Frontal cortex (tissue), 4 donors: Measurements from ENCODE around the gene TREM1. TPM values are rescaled to one million over a fixed set of nuclear protein-coding genes. Genes with fewer than 3 reads are reported as not detected.

Experiments
- DNase-seq, 2 donors: peaks; one replicate each; pipeline ENCODE4 v3.0.0; 2012; ENCODE audit warnings: low spot score in 2 of 2
- FAIRE-seq: peaks from 2 replicates; lab custom pipeline; 2012; peaks lifted over from hg19 to GRCh38; lab: Jason Lieb, UNC
- total RNA-seq: library from RNA; depleted of rRNA; stranded (reverse); fragments of >200 nt; gene quantifications from one replicate; pipeline ENCODE4 v1.2.3, GENCODE V29; 2014
- donor health status: control.
- donor health status: control.
- donor health status: control.

The TREM1 gene
- not detected for total RNA-seq

DNA sequence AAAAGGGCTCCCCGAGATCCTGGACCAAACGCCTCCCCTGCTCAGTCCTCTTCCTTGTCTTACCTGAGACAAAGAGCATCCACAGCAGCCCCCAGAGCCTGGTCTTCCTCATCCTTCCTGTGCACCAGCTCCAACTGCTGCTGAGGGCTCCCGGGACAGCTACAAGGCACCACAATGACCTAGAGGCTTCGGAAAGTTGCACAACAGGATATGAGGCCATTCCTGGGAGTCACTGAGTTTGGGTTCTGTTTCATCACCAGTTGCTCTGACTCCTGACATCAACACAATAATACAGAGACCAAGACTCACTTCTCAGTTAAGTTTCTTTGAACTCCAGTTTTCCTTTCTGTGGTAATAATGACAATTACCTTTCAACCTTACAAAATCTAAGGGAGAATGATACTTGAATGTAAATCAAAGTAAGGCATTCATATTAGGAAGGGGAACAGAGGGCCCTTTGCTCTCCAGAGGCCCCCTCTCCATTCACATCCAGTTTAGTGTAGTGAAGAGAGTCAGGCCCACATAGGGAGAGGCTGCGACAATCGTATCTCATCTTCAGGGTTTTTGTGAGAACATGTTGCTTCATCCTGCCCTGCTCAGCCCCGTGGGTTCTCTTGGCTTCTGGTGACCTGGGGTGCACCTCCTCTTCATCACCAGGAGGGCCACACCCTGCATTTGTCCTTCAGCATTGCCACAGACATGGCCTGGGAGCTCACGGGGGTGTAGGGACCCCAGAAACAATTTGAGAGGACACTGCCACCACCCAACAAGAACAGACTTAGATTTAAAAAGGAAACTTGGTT, at the start of gene TREM1:
TSS of gene TREM1 (minus strand) at position 139 of the 803 bp plus-strand sequence. CDS start at position 112, 27 bp downstream.
- DNase-seq (no peak), FAIRE-seq (no peak)

- no peak for FAIRE-seq
- no peak for DNase-seq
Observed at GRCh38 chr6:41335943-41336342, 49.5 kb upstream of the TREM1 start.

- FAIRE-seq, result no peak
- no peak for DNase-seq
Observed at GRCh38 chr6:41335296-41335695, 48.8 kb upstream of the TREM1 start, which contains the start of gene NCR2. NCR2 (plus strand) TSS chr6:41335608; CDS start chr6:41335877, 269 bp downstream.

DNA sequence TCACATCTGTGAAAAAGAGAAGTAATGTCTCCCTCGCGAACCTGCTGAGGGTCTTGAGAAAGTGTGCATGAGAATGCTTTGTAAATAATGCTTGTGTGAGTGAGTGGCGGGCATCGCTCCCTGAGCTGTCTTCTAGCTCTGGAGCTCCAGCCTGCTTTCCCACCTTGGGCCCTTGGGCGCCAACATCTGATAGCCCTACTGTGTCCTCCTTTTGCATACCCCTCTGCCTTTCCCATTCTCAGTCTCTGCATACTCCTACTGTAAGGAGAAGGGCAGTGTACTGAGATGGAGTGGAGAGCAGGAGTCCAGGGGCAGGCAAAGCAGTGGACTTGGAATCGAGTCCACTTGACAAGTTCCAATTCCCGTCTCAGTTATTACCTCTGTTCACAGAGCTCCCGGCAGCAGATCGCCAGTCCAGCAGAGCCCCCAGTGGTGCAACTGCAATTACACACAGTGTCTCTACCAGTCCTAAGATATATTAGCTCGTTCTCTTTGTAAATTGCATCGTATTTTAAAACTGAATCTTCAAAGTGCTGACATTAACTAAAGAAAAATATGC, 48.1 kb upstream of the TREM1 start:
- DNase-seq, result no peak

DNA sequence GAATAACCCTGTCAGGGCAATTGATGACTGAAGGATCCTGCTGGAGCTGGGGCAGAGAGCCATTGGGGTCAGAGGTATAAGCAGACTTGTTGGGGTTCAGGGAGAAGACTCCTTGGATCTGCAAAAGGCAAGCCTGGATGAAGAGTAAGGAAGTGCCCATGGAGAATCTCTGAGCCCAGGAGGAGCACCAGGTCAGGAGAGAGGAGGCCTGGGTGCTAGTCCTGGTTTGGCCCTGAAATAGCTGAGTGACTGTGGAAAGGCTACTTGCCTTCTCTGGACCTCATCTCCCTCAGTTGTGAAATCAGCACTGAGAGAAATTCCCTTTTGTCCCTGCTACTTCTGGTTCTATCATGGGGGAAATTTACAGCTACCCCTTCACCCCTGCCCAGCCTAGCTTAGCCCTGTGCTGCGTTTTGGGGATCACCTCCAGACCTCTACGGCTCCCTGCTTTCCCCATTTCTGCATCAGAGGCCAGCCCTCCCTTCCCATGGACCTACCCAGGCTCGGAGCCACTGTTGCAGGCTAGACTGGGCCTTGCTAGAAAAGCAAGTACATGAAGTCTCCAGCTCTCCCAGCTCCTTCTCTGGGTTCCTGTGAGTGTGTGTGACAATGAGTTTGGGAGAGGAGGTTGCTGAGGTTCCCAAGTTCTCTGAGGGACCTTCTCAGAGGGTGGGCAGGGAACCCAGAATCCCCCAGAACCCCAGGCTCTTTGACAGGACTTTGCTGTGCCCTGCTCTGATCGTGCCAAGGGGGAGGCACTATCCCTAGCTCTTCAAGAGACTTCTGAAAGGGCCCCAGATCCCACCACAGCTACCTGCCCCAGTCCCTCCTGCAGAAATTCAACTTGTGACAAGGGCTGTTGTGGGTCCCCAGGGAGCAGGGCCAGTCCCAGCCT, 46.6 kb upstream of the TREM1 start:
- DNase-seq (no peak), FAIRE-seq (no peak)

More for the DNA sequence above, 48.1 kb upstream of the TREM1 start:
- FAIRE-seq, result no peak

GRCh38 chr6:41332241-41332640, 45.8 kb upstream of the TREM1 start:
- no peak for FAIRE-seq
- DNase-seq, result no peak

DNA sequence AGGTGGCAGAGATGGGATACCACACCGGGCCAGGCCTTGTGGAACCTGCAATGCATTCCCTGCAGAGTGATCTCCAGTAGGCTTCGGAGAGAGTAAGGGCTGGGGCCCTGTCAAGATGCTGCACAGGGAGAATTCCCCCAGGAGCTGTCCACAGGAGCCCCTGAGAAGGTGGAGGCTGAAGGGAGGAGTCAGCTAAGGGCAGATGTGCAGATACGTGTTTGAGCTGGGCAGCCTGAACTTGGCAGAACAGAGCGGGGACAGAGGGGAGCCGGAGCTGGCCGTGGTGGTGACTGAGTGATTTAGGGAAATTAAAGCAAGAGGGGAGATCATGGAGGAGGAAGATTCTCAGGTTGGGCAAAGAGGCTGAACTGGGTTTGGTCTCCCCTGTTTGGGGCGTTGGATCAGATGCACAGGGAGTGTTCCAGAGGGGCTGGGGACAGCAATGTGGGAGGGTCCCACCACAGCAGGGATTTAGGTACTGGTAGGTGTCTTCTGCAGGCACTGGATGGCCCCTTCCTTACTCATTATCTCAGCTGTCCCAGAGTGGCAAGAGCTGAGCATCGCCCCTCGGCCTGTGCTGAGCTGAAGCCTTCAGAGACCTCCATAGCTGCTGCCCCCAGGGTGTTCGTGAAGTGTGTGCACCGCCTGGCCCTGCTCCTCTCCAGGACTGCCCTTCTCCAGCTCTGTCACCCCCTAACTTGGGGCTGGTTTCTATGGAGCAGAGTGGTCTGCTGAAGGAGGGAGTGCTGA, 45.1 kb upstream of the TREM1 start:
- no peak for FAIRE-seq
- no peak for DNase-seq

GRCh38 chr6:41327177-41327576, 40.7 kb upstream of the TREM1 start:
- no peak for DNase-seq
- no peak for FAIRE-seq

DNA sequence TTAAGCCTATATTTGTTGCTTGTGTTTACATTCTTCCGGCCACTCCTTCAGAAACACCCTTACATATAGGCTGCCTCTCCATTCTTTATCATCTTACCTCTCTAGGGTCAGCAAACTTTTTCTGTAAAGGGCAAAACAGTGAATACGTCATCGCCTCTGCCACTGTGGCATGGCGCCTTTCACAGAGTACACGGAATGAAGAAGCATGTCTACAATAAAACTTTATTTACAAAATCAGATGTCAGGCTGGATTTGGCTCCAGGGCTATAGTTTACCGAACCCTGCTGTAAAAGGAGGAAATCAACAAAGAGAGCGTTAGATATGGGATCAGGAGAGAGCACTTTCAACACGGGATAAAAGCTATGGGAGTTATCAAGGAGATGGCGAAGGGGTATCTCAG, 39.6 kb upstream of the TREM1 start:
- FAIRE-seq (no peak), DNase-seq (no peak)

GRCh38 chr6:41325446-41326066, 39.1 kb upstream of the TREM1 start:
- DNase-seq (no peak), FAIRE-seq (no peak)

- no peak for DNase-seq
- FAIRE-seq, result no peak
Observed at GRCh38 chr6:41321183-41321582, 34.7 kb upstream of the TREM1 start.

DNA sequence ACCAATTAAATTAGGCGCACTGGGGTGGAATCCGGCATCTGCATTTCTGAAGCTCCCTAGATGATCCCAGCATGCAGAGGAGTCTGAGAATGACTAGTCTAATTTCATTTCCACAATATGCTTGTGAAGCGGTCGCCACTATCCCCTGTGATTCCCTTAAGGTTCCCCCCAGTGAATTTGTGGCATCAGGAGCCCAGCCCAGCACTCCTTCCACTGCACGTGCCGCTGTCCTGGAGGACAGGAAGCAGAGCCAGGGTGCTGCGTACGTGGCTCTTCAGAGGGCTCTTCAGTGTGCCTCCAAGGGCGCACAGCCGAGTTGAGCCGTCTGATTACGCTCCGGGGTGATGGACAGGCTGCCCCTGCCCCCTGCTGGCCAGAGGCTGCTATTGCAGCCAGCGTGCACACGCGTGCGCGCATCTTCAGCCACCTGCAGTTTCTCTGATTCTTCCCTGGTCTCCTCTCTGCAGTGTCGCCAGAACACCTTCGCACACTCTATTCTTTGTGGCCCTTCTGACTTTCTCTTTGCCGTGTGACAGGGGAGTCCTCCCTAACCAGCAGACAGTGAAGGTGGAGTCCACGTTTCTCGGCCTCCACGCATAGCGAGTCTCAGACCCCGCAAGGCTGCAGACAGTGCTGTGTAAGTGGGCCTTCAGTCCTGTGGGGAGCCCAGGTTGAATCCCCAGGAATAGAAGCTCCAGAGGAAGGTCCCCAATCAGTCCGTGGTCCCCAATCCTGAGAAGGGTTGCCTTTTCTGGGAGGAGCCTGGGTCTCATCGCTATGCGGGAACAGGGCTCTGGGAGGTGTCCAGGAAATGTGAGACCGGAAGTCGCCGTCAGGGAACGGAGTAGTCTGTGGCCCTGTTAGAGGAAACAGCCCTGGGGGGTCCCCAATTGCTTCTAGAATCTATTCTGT, 32.4 kb upstream of the TREM1 start:
- FAIRE-seq, result no peak
- DNase-seq, result peak; percentile 33 to 63

- no peak for DNase-seq
- FAIRE-seq, result no peak
Observed at GRCh38 chr6:41318261-41318653, 31.8 kb upstream of the TREM1 start.

DNA sequence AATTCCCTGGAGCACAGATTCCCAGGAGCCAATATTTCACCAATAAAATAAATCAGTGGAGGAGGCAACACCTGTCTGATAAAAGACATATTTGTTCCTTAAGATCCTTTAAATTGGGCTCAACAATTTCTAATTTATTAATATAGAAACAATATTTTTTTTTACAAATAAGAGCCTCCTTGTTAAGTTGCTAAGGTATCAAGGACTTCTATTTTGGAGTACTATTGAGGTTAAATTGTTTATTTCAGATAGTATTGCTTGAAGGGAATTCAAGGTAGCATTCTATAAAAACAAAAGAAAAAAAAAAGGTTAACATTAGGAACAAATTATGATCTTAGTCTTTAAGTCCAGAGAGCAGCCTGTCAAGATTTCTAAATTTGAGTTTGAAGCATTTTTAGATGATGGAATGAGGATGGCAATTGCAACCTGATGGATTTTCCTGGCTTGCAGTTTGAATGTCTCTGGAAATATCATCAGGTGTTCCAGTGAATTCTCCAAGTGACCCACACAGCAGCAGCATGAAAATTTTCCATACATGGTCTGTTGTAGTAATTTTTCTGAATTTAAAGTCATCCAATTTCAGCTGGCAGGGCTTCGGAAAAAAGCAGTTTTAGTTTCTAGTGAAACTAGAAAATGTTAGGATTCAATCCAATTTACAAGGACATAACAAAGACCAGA, 29.6 kb upstream of the TREM1 start:
- FAIRE-seq (no peak), DNase-seq (no peak)

DNA sequence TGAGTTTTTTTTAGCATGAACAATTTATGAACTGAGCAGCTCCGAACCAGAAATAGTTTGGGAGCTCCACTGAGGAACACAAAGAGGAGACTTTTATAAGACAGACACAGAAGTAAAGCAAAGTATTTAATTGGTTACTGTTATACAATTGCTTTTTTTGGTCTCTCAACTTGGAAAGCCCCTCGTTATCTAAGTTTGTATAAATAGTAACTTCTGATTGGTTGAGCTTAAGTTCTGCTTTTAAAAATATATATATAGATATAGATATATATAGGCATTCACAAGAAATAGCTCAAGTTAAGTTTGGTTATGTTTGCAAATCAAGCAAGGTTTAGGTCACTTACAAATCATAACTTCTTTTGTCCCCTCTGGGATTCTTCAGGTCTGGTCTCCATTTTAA, 28.7 kb upstream of the TREM1 start:
- DNase-seq (no peak), FAIRE-seq (no peak)

GRCh38 chr6:41306187-41306854, 19.8 kb upstream of the TREM1 start:
- FAIRE-seq, result peak; percentile 63
- peak in 1 of 2 donors; percentile 21 for DNase-seq

- FAIRE-seq, result no peak
Observed at GRCh38 chr6:41302638-41303037, 16.2 kb upstream of the TREM1 start.

More at GRCh38 chr6:41302638-41303037, 16.2 kb upstream of the TREM1 start:
- no peak for DNase-seq
